ENCODE results near the gene PFKL.
"Not testable (repeated sequence)": the region's sequence is repeated elsewhere in the genome, so short reads cannot be mapped to it uniquely, and the experiment has no call there.

PFKL gene

DNA sequence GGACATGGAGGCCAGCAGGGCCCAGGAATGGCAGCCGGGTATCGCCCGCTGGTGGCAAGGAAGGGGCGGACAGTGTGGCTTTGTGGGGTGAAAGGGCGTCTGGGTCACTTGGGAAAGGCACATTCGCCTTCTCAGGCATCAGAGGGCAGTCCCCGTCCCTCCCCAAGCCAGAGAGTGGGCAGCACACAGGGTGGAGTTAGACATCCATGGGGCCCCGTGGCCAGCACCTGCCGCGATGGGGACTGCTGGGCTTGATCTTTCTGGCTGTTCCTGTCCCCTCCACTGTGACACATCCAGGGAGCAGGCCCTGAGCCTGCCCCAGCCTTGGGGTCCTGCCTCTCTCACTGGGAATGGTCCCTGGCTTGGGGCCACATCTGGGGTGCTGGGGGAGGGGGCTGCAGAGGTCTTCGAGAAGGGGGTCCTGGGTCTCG is 49.6 kb downstream of the PFKL start:
- no peak for DNase-seq

- DNase-seq: no peak
Measured at GRCh38 chr21:44349847-44350772, 50.3 kb downstream of the PFKL start.

DNA sequence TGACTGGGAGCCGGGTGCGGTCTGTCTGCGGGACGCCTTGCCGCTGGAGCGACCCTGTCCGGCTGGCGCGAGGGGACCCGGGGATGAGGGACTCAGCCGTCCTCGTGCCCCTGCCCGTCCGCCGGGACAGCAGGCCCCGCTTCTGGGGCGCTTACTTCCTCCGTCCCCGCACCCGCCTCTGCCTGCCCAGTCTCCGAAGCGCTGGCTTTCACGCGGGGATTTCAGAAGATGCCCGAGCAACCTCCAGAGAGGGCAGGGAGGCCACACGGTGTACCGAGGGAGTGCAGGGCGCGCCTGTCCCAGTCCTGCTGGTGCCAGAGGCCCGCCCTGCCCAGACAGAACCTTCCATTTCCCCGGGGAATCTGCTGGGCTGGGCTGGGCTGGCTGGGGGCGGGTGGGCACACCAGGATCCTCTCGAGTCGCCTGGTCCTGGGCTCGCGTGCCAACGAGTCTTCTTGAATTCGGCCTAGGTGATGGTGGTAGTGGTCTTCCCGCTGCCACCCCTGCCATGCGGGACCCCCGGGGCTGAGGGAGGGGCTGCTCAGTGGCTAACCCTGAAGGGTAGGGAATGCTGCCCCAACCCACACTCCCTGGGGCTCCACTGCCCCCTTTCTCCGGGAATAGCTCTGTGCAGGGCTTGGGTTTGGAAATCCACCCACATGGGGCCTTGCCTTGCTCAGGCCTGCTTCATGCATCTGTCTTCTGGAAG is 51.1 kb downstream of the PFKL start:
- no peak for DNase-seq

GRCh38 chr21:44351535-44352252 is 51.8 kb downstream of the PFKL start:
- DNase-seq: no peak

GRCh38 chr21:44352253-44352860 is 52.5 kb downstream of the PFKL start:
- DNase-seq: no peak

GRCh38 chr21:44353191-44353970 is 53.5 kb downstream of the PFKL start, which contains the start of gene TRPM2:
TRPM2 (plus strand) TSS chr21:44353621; CDS start chr21:44353701, 80 bp downstream.
- DNase-seq: no peak

GRCh38 chr21:44354001-44354405 is 54.1 kb downstream of the PFKL start:
- DNase-seq: no peak

DNA sequence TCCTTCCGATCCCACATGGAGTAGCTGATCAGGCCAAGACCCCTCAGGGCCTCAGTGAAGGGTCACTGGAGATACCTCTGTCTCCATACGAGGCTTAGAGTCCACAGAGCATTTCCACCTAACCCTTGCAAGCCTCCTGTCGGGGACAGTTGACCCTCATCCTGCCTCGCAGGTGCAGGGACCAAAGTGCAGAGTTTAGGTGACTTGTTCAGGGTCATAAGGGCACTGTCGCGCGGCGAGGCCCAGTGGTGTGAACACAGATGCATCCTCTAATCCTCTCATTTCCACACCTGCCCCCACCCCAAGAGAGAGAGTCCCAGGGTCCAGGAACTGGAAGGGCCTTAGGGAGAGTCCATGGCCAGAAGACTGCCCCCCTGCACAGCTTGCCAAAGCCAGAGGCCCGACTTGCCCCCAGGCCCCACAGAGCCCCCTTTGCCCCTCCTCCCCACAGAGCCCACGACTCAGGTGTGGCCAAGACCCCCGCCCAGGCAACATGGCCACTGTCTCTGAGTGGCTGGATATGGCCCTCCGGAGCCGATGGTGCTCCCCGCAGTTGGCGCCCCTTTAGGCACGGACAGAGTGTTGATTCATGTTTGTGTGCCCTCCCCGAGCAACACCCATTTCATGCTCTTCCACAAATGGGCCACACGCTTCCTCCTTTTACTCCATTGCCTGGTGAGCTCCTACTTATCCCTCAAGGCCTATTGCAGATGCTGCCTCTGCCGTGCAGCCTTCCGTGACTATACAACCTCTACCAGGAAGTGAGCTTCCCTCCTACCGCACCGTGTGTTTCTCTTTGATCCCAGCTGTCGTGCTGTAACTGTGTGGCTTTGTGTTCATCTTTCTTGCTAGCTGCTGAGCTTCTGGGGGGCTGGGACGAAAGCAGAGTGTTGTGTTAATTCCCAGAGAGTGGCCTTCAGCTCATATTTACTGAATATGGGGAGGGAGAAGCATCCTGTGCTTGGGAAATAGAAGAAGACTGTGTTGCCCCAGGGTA is 55.2 kb downstream of the PFKL start:
- no peak for DNase-seq

- DNase-seq: no peak
Measured at GRCh38 chr21:44356160-44356559, 56.3 kb downstream of the PFKL start.

GRCh38 chr21:44356636-44357035 is 56.8 kb downstream of the PFKL start:
- DNase-seq: no peak

DNA sequence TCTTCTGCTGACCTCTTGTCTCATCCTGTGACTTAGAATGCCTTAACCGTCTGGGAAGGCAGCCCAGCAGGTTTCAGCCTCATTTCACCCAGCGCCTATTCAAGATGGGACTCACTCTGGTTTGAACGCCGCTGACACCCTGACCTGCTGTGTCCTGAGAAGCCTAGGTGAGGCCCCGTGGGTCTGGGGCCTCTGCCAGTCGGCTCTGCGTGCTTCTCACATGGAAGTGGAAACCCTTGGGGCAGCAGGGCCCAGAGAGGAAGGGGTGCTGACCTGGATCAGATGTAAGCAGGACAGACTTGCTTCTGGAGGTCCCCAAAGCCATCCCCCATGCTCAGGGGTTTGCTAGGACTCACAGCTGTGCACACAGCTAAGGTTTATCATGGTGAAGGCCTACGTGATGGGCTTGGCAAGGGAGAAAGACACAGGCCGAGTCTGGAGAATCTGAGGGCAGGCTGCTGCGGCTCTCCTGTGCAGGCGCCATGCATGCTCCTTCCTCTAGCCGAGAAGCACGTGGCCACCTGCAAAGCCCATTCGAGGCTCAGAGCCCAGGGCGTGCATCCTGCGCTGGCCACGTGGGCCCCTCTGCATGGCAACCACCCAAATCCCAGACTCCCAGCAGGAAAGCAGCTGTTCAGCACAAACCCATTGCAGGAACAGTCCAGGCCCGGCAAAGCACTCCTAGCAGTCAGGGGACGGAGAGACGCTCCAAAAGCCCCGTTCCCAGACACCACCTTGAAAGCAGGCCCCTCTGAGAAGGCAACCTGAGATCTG is 57.4 kb downstream of the PFKL start:
- DNase-seq: no peak

- no peak for DNase-seq
Measured at GRCh38 chr21:44359396-44359795, 59.5 kb downstream of the PFKL start.

- no peak for DNase-seq
Measured at GRCh38 chr21:44360159-44360558, 60.3 kb downstream of the PFKL start.

DNA sequence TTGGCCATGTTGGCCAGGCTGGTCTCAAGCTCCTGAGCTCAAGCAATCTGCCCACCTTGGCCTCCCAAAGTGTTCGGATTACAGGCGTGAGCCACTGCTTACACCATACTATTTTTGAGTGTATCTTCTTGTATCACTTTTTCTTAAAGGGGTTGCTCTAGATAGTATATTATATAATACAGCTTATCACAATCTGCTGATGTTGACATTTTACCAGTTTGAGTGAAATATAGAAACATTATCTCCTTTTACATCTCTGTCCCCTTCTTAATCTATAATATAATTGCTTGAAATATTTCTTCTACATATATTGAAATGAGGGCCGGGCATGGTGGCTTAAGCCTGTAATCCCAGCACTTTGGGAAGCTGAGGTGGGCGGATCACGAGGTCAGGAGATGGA is 62.0 kb downstream of the PFKL start:
- DNase-seq: not testable (repeated sequence)

- DNase-seq: no peak
Measured at GRCh38 chr21:44363278-44363677, 63.4 kb downstream of the PFKL start.

- no peak for DNase-seq
Measured at GRCh38 chr21:44364151-44365053, 64.5 kb downstream of the PFKL start.

DNA sequence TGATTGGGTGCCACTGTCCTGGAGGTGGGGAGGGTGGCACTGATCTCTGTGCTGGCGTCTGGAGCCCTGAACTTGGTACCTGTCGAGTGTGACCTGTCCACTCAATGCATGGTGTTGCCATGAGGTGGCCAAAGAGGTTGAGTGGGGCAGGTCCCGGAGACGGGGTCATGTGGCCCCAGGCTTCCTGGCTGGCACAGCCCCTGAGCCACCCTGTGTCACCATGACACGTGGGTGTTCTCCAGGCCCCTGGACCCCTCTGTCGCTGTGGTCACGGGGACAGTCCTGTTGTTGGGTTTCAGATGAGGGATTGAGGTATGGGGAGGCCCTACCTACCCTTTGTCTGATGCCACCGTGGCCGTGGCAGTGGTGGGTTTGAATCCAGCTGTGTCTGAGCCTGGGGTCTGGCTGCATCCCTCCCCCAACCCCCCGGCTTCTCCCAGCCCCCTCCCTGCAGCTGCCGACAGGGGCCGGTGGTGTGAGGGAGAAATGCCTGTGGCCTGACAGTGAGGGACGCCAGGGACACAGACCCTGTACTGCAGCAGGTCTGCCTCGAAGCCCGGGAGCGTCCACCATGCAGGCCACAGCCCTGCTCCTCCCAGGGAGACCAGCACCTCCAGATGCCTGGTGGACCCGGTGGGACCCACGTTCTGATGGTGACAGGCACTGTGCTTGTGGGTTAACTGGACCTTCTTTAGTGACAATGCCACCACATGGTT is 65.6 kb downstream of the PFKL start:
- no peak for DNase-seq

DNA sequence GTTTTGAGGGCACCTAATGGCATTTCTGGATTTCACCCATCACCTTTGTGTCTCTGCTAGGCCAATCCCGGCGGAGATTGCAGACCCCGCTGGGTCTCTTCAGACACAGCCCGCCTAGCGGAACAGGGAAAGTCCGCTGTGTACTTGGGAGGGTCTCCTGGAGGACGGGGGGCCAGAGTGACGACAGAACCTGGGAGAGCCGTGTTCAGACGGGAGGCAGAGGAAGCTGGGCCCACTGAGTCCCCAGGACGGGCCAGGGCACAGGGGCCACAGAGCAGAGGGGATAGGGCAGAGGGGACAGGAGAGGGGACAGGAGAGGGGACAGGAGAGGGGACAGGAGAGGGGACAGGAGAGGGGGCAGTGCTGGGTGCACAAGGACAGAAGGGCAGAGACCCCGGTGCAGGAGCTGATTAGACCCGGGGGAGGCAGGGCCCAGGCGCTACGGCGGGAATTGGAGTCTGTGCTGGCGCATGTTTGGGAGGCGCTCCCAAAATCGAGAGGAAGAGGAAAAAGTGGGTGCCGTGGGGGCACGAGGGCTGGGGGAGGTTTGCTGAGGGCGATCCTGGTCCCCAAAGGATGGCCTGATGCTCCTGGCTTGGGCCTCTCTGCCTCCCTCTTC is 66.2 kb downstream of the PFKL start:
- no peak for DNase-seq
